Endodermal cell (in vitro differentiated cells): ENCODE results near the gene ZNF511. TPM values are rescaled to one million over a fixed set of nuclear protein-coding genes. Genes with fewer than 3 reads are reported as not detected.

Source experiments
- DNase-seq: peaks from one replicate; pipeline ENCODE4 v3.0.0-alpha.2; 2017
- H3K27ac ChIP-seq: 2 replicates; pipeline ENCODE4 v1.5.1; 2013; ENCODE audit warnings: mild to moderate bottlenecking, low read depth, low read length, moderate library complexity
- H3K27me3 ChIP-seq: 2 replicates; pipeline ENCODE4 v1.6.1; 2013; ENCODE audit warnings: mild to moderate bottlenecking, low read length, moderate library complexity; ENCODE audit not compliant: insufficient read depth, control insufficient read depth, poor library complexity, severe bottlenecking
- H3K36me3 ChIP-seq: 2 replicates; pipeline ENCODE4 v1.7.0; 2013; ENCODE audit warnings: mild to moderate bottlenecking, low read length, moderate library complexity; ENCODE audit not compliant: control insufficient read depth, insufficient read depth
- H3K4me1 ChIP-seq: one replicate; pipeline ENCODE4 v1.7.0; 2013; ENCODE audit warnings: low read length; ENCODE audit not compliant: control insufficient read depth, insufficient read depth
- H3K4me3 ChIP-seq: 2 replicates; pipeline ENCODE4 v1.5.1; 2013; ENCODE audit warnings: mild to moderate bottlenecking, low read length, moderate library complexity
- H3K9ac ChIP-seq: 2 replicates; pipeline ENCODE4 v1.6.1; 2013; ENCODE audit warnings: mild to moderate bottlenecking, low read length, moderate library complexity; ENCODE audit not compliant: poor library complexity, severe bottlenecking; ENCODE audit errors: extremely low read depth
- H3K9me3 ChIP-seq: 2 replicates; pipeline ENCODE4 v1.6.1; 2013; ENCODE audit warnings: mild to moderate bottlenecking, low read length, moderate library complexity; ENCODE audit not compliant: control insufficient read depth
- H3K27ac Mint-ChIP-seq: 2 replicates; pipeline ENCODE4 v1.8.0; 2020; ENCODE audit warnings: mixed read lengths
- H3K27me3 Mint-ChIP-seq: 2 replicates; pipeline ENCODE4 v1.8.0; 2021; ENCODE audit warnings: mild to moderate bottlenecking, mixed read lengths; ENCODE audit not compliant: insufficient read depth
- H3K36me3 Mint-ChIP-seq: 2 replicates; pipeline ENCODE4 v1.8.0; 2020; ENCODE audit warnings: low read depth, mixed read lengths
- H3K4me1 Mint-ChIP-seq: 2 replicates; pipeline ENCODE4 v1.8.0; 2020; ENCODE audit warnings: mixed read lengths
- H3K4me3 Mint-ChIP-seq: 2 replicates; pipeline ENCODE4 v1.8.0; 2020; ENCODE audit warnings: mild to moderate bottlenecking, moderate library complexity, mixed read lengths
- H3K9me3 Mint-ChIP-seq: 2 replicates; pipeline ENCODE4 v1.8.0; 2020; ENCODE audit warnings: mild to moderate bottlenecking, mixed read lengths
- WGBS, 2 experiments: methylation state at CpG; one replicate each; pipeline versions ENCODE4 v1.1.5 to v1.1.7; 2013; ENCODE audit warnings: missing lambda C conversion rate in 2 of 2, mixed read lengths in 1 of 2; ENCODE audit not compliant: insufficient coverage in 1 of 2, insufficient read length in 1 of 2; 5-methylcytosine and 5-hydroxymethylcytosine counted together
- total RNA-seq, 2 donors: library from RNA; stranded (reverse); fragmentation: NEBNext Ultra II Directional in 1 of 2; extraction: Animal tissue kit (Norgen Biotek cat#: 25700) in 1 of 2; gene quantifications; 2 replicates in 1 of 2; 3 replicates in 1 of 2; pipeline ENCODE4 v1.2.1, GENCODE V29; 2021
- TF ChIP-seq, protein P1 (sequence below): fragments of 200-600 bp; sonication (generic); conservative IDR thresholded peaks from 2 replicates; pipeline ENCODE4 v1.5.0; 2021; ENCODE audit warnings: antibody characterized with exemption, mild to moderate bottlenecking

ZNF511 gene
- total RNA-seq, 2 donors from 2014 or later = 48.1 to 57.6 TPM

GRCh38 chr10:133357285-133358161 is 48.8 kb downstream of the ZNF511 start, which contains the start of gene FUOM:
Gene FUOM, minus strand, starts transcription at chr10:133358019. Its CDS starts 12 bp downstream, at chr10:133358007.
- peaks cover 8% of the 10 kb centered on the region for H3K4me1 Mint-ChIP-seq
- H3K27me3 Mint-ChIP-seq = peaks cover 4% of the 10 kb centered on the region
- peak within 1 kb of the TSS; percentile 73 for H3K9ac ChIP-seq
- H3K27me3 ChIP-seq = no peaks in the 10 kb centered on the region
- no peak within 1 kb of the TSS for H3K27ac Mint-ChIP-seq
- peak; percentile 95 for DNase-seq
- TF ChIP-seq, protein P1, sequence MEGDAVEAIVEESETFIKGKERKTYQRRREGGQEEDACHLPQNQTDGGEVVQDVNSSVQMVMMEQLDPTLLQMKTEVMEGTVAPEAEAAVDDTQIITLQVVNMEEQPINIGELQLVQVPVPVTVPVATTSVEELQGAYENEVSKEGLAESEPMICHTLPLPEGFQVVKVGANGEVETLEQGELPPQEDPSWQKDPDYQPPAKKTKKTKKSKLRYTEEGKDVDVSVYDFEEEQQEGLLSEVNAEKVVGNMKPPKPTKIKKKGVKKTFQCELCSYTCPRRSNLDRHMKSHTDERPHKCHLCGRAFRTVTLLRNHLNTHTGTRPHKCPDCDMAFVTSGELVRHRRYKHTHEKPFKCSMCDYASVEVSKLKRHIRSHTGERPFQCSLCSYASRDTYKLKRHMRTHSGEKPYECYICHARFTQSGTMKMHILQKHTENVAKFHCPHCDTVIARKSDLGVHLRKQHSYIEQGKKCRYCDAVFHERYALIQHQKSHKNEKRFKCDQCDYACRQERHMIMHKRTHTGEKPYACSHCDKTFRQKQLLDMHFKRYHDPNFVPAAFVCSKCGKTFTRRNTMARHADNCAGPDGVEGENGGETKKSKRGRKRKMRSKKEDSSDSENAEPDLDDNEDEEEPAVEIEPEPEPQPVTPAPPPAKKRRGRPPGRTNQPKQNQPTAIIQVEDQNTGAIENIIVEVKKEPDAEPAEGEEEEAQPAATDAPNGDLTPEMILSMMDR = no peak
- peak within 1 kb of the TSS; percentile 73 for H3K4me3 Mint-ChIP-seq
- no peaks in the 10 kb centered on the region for H3K9me3 Mint-ChIP-seq
- H3K36me3 ChIP-seq = peaks cover 22% of the 10 kb centered on the region
- H3K27ac ChIP-seq = no peak within 1 kb of the TSS
- H3K4me1 ChIP-seq = peaks cover 13% of the 10 kb centered on the region
- WGBS, 2 experiments = 0 to 2% methylated on average over 28 to 78 of the region's 83 CpGs
- H3K36me3 Mint-ChIP-seq = peaks cover 15% of the 10 kb centered on the region
- peak within 1 kb of the TSS; percentile 83 for H3K4me3 ChIP-seq
- H3K9me3 ChIP-seq = no peaks in the 10 kb centered on the region

- H3K4me3 ChIP-seq = no peak overlapping the region
- H3K27ac ChIP-seq = no peak overlapping the region
- Mint-ChIP-seq H3K27ac (no peak overlapping the region), H3K4me3 (peak overlapping the region; percentile 73), H3K4me1 (peaks cover 8% of the 10 kb centered on the region), H3K27me3 (peaks cover 4% of the 10 kb centered on the region), H3K9me3 (no peaks in the 10 kb centered on the region), H3K36me3 (peaks cover 23% of the 10 kb centered on the region)
- H3K9ac ChIP-seq = no peak overlapping the region
- peaks cover 30% of the 10 kb centered on the region for H3K36me3 ChIP-seq
- no peak for DNase-seq
- no peaks in the 10 kb centered on the region for H3K9me3 ChIP-seq
- H3K4me1 ChIP-seq = peaks cover 13% of the 10 kb centered on the region
- no peaks in the 10 kb centered on the region for H3K27me3 ChIP-seq
- WGBS, 2 experiments = 79 to 81% methylated on average over 21 to 41 of the region's 41 CpGs
- TF ChIP-seq, protein P1 = no peak
Observed at GRCh38 chr10:133358162-133358924, 49.6 kb downstream of the ZNF511 start.

DNA sequence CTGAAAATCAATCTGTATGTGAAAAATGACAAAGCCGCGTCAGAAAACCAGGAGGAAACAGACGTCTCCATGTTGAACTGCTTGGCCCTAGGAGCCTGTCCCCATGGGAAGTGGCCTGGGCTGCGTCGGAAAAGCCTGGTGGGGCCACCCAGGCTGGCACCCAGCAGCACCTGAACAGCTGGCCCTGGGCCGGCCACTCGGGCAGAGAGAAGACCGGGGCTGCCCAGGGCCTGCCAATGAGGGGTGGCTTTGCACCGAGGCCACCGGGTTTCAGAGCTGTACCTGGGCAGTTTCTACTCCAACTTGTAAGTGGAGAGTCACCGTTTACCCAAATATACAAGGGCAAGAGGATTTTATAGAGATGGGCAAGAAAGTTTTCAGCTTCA is 50.2 kb downstream of the ZNF511 start:
- peaks cover 31% of the 10 kb centered on the region for H3K36me3 ChIP-seq
- H3K9ac ChIP-seq = no peak overlapping the region
- no peak overlapping the region for H3K4me3 ChIP-seq
- WGBS, 2 experiments = 92 to 95% methylated on average over 11 of the region's 11 CpGs
- Mint-ChIP-seq H3K9me3 (no peaks in the 10 kb centered on the region), H3K4me3 (no peak overlapping the region), H3K27ac (no peak overlapping the region), H3K4me1 (peaks cover 7% of the 10 kb centered on the region), H3K27me3 (peaks cover 4% of the 10 kb centered on the region), H3K36me3 (peaks cover 27% of the 10 kb centered on the region)
- H3K27me3 ChIP-seq = no peaks in the 10 kb centered on the region
- no peak overlapping the region for H3K27ac ChIP-seq
- H3K4me1 ChIP-seq = peaks cover 13% of the 10 kb centered on the region
- TF ChIP-seq, protein P1 = no peak
- no peaks in the 10 kb centered on the region for H3K9me3 ChIP-seq
- DNase-seq = no peak
